GM23338 (cell line): ENCODE data around the gene BRSK1. TPM values are rescaled to one million over a fixed set of nuclear protein-coding genes. Genes with fewer than 3 reads are reported as not detected.

Experiments used
- ATAC-seq: fragments of 200-7000 bp; cut with Tn5 transposase; 3 replicates; pipeline ENCODE4 v1.9.1; 2020
- DNase-seq: peaks from one replicate; pipeline ENCODE4 v3.0.0-alpha.2; 2015; ENCODE audit warnings: low spot score
- H2AFZ ChIP-seq: fragments of 200-600 bp; sonication (generic); 2 replicates; pipeline ENCODE4 v1.8.0; 2016; ENCODE audit warnings: antibody characterized with exemption, mild to moderate bottlenecking, moderate library complexity
- H3F3A ChIP-seq: fragments of 200-600 bp; sonication (generic); replicated peaks from 2 replicates; pipeline ENCODE4 v1.8.0; 2017; ENCODE audit warnings: antibody characterized with exemption, mixed run types, low read depth
- H3K27ac ChIP-seq: fragments of 200-600 bp; sonication (generic); 2 replicates; pipeline ENCODE4 v1.6.1; 2016; ENCODE audit warnings: low read depth
- H3K27me3 ChIP-seq: fragments of 200-600 bp; sonication (generic); 2 replicates; pipeline ENCODE4 v1.8.0; 2016; ENCODE audit warnings: mild to moderate bottlenecking, mixed run types, moderate library complexity; ENCODE audit not compliant: insufficient read depth
- H3K36me3 ChIP-seq: fragments of 200-600 bp; sonication (generic); 2 replicates; pipeline ENCODE4 v1.8.0; 2016; ENCODE audit warnings: mild to moderate bottlenecking; ENCODE audit not compliant: insufficient read depth
- H3K4me1 ChIP-seq: fragments of 200-600 bp; sonication (generic); 2 replicates; pipeline ENCODE4 v1.8.0; 2016; ENCODE audit warnings: mild to moderate bottlenecking, moderate library complexity; ENCODE audit not compliant: insufficient read depth
- H3K4me2 ChIP-seq: fragments of 200-600 bp; sonication (generic); 2 replicates; pipeline ENCODE4 v1.7.1; 2017; ENCODE audit warnings: mixed run types
- H3K4me3 ChIP-seq: fragments of 200-600 bp; sonication (generic); 2 replicates; pipeline ENCODE4 v1.6.1; 2016; ENCODE audit warnings: mixed run types
- H3K79me2 ChIP-seq: fragments of 200-600 bp; sonication (generic); replicated peaks from 2 replicates; pipeline ENCODE4 v1.8.0; 2017; ENCODE audit warnings: mild to moderate bottlenecking; ENCODE audit not compliant: insufficient read depth
- H3K9me2 ChIP-seq: fragments of 200-600 bp; sonication (generic); 2 replicates; pipeline ENCODE4 v1.8.0; 2017; ENCODE audit not compliant: insufficient read depth
- H4K20me1 ChIP-seq: fragments of 200-600 bp; sonication (generic); replicated peaks from 2 replicates; pipeline ENCODE4 v1.8.0; 2017; ENCODE audit warnings: mild to moderate bottlenecking; ENCODE audit not compliant: insufficient read depth
- H3K27ac Mint-ChIP-seq: 2 replicates; pipeline ENCODE4 v1.8.0; 2020; ENCODE audit warnings: inconsistent platforms, mild to moderate bottlenecking, moderate library complexity, mixed read lengths
- H3K27me3 Mint-ChIP-seq: 3 replicates; pipeline ENCODE4 v1.8.0; 2022; ENCODE audit warnings: low read depth, mild to moderate bottlenecking, moderate library complexity, mixed read lengths, inconsistent platforms; ENCODE audit not compliant: insufficient read depth, poor library complexity
- H3K36me3 Mint-ChIP-seq: 3 replicates; pipeline ENCODE4 v1.8.0; 2021; ENCODE audit warnings: low read depth, mild to moderate bottlenecking, inconsistent platforms, moderate library complexity, mixed read lengths
- H3K4me1 Mint-ChIP-seq: 3 replicates; pipeline ENCODE4 v1.8.0; 2020; ENCODE audit warnings: mild to moderate bottlenecking, inconsistent platforms, mixed read lengths
- H3K4me3 Mint-ChIP-seq: 3 replicates; pipeline ENCODE4 v1.8.0; 2021; ENCODE audit warnings: moderate library complexity, mild to moderate bottlenecking, inconsistent platforms, mixed read lengths
- H3K9me3 Mint-ChIP-seq: 3 replicates; pipeline ENCODE4 v1.8.0; 2020; ENCODE audit warnings: moderate library complexity, mild to moderate bottlenecking, inconsistent platforms, mixed read lengths
- EZH2 ChIP-seq: fragments of 200-600 bp; sonication (generic); IDR thresholded peaks from one replicate; pipeline ENCODE4 v1.8.0; 2017; ENCODE audit warnings: antibody characterized with exemption, mild to moderate bottlenecking, low read depth; ENCODE audit not compliant: unreplicated experiment
- EZH2phosphoT487 ChIP-seq: fragments of 200-600 bp; sonication (generic); IDR thresholded peaks from one replicate; pipeline ENCODE4 v1.8.1; 2018; ENCODE audit warnings: antibody characterized with exemption; ENCODE audit not compliant: unreplicated experiment
- JUNB ChIP-seq: IDR thresholded peaks from one replicate; pipeline ENCODE4 v1.6.1; 2016; ENCODE audit warnings: antibody characterized with exemption; ENCODE audit not compliant: unreplicated experiment
- NANOG ChIP-seq: IDR thresholded peaks from 2 replicates; pipeline ENCODE4 v1.6.1; 2016; ENCODE audit warnings: antibody characterized with exemption, borderline replicate concordance
- STAT1 ChIP-seq: IDR thresholded peaks from one replicate; pipeline ENCODE4 v1.6.1; 2016; ENCODE audit warnings: antibody characterized with exemption; ENCODE audit not compliant: unreplicated experiment
- ZNF114 ChIP-seq: fragments of 250-450 bp; sonication (Bioruptor Pico); IDR thresholded peaks from 2 replicates; pipeline ENCODE4 v1.5.0; 2020; ENCODE audit warnings: mild to moderate bottlenecking, moderate library complexity
- polyA plus RNA-seq: library from polyadenylated mRNA; unstranded; fragments of >200 nt; fragmentation: Nextera tagmentation; extraction: Ambion mirVana; gene quantifications from 2 replicates; pipeline ENCODE4 v1.2.1, GENCODE V29; 2016
- total RNA-seq: library from RNA; depleted of rRNA; stranded (reverse); fragments of >200 nt; shearing (Covaris generic); gene quantifications from 2 replicates; pipeline ENCODE4 v1.2.3, GENCODE V29; 2014
- TF ChIP-seq, protein P1 (sequence below), 2 experiments: fragments of 200-600 bp in 1 of 2; sonication (generic) in 1 of 2; conservative IDR thresholded peaks; 2 replicates each; pipeline versions ENCODE4 v1.5.1 to v1.6.1; 2016 to 2017; ENCODE audit warnings: antibody characterized with exemption in 2 of 2, low read depth in 2 of 2, mild to moderate bottlenecking in 2 of 2, moderate library complexity in 1 of 2
- TF ChIP-seq, protein P2 (sequence below): IDR thresholded peaks from 2 replicates; pipeline ENCODE4 v1.6.1; 2016; ENCODE audit warnings: antibody characterized with exemption

Gene BRSK1
- total and polyA plus RNA-seq, 2 experiments from 2014 or later: 2.3 to 17.2 TPM

DNA sequence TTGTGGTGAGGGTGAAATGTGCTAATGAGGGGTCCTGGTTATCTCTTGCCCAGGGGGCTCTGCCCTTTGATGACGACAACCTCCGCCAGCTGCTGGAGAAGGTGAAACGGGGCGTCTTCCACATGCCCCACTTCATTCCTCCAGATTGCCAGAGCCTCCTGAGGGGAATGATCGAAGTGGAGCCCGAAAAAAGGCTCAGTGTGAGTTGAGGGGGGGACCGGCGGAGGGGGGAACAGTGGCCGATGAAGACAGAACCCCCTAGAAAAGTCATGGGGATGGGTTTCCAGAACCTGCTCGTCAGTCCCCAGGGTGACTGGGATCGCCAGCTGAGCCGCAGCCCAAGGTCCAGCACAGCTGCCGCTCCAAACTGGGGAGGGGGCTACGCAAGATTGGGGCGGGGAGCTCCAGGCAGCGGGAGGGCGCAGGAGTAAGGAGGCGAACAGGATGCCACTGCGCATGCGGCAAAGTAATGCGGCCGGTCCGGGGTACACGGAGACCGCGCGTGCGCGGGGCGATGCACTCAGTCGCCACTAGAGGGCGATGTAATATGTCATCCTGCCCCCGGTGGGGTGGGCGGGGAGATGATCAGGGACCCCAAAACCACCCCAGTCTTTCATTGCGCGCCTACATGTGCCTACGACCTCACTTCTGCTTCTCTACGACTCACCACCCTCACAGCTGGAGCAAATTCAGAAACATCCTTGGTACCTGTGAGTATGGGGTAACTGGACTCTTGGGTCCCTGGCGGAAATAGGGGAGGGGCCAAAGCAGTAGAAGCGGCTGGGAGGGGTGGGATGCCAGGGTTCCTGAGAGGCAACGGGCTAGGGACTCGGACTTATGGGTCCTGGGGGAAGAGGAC lies 17.9 kb downstream of the BRSK1 start:
- H3K36me3 Mint-ChIP-seq: peaks cover 59% of the 10 kb centered on the region
- peaks cover 26% of the 10 kb centered on the region for H3K4me1 Mint-ChIP-seq
- H2AFZ ChIP-seq: no peak overlapping the region
- TF ChIP-seq, protein P1, sequence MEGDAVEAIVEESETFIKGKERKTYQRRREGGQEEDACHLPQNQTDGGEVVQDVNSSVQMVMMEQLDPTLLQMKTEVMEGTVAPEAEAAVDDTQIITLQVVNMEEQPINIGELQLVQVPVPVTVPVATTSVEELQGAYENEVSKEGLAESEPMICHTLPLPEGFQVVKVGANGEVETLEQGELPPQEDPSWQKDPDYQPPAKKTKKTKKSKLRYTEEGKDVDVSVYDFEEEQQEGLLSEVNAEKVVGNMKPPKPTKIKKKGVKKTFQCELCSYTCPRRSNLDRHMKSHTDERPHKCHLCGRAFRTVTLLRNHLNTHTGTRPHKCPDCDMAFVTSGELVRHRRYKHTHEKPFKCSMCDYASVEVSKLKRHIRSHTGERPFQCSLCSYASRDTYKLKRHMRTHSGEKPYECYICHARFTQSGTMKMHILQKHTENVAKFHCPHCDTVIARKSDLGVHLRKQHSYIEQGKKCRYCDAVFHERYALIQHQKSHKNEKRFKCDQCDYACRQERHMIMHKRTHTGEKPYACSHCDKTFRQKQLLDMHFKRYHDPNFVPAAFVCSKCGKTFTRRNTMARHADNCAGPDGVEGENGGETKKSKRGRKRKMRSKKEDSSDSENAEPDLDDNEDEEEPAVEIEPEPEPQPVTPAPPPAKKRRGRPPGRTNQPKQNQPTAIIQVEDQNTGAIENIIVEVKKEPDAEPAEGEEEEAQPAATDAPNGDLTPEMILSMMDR (conservative IDR thresholded peaks at IDR 0.05; ENCODE audit: low read depth in 2 of 2): peak; percentile 80 to 93
- TF ChIP-seq JUNB: no peak
- TF ChIP-seq, protein P2, sequence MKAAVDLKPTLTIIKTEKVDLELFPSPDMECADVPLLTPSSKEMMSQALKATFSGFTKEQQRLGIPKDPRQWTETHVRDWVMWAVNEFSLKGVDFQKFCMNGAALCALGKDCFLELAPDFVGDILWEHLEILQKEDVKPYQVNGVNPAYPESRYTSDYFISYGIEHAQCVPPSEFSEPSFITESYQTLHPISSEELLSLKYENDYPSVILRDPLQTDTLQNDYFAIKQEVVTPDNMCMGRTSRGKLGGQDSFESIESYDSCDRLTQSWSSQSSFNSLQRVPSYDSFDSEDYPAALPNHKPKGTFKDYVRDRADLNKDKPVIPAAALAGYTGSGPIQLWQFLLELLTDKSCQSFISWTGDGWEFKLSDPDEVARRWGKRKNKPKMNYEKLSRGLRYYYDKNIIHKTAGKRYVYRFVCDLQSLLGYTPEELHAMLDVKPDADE: no peak
- TF ChIP-seq EZH2: no peak
- TF ChIP-seq ZNF114 (CRISPR knock-in tag): no peak
- no peak for TF ChIP-seq NANOG
- no peak for TF ChIP-seq EZH2phosphoT487
- TF ChIP-seq STAT1: no peak
- DNase-seq (peak; percentile 96), ATAC-seq (peak; percentile 66)
- H3K4me3 ChIP-seq: peak overlapping the region; percentile 48; the same call in 1 of the 2 replicates
- H3F3A ChIP-seq: peaks cover 29% of the 10 kb centered on the region
- H3K4me1 ChIP-seq: peaks cover 10% of the 10 kb centered on the region
- no peaks in the 10 kb centered on the region for H3K27me3 ChIP-seq
- peak overlapping the region; percentile 61; the same call in 1 of the 2 replicates for H3K27ac ChIP-seq
- H3K27ac Mint-ChIP-seq: no peak overlapping the region
- H3K9me2 ChIP-seq: no peaks in the 10 kb centered on the region
- H3K27me3 Mint-ChIP-seq: peaks cover 18% of the 10 kb centered on the region
- peak overlapping the region; percentile 61 for H3K4me3 Mint-ChIP-seq
- H3K79me2 ChIP-seq: no peaks in the 10 kb centered on the region
- peaks cover 7% of the 10 kb centered on the region; the same call in 1 of the 2 replicates for H3K36me3 ChIP-seq
- no peaks in the 10 kb centered on the region for H3K9me3 Mint-ChIP-seq
- peak overlapping the region; percentile 76 for H3K4me2 ChIP-seq
- H4K20me1 ChIP-seq: no peaks in the 10 kb centered on the region; the same call in 1 of the 2 replicates

DNA sequence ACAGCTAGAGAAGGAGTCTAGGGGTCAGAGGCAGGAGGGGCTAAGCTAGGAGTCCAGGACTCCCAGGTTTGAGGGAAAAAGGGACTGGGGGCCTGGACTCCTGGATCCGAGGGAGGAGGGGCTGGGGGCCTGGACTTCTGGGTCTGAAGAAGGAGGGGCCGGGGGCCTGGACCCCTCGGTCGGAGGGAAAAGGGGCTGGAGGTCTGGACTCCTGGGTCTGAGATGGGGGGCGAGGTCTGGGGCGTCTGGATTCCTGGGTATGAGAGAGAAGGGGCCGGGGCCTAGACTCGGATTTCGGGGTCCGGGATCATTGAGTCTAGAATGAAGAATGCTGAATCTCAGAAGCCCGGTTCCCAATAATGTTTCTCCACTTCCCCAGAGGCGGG lies 18.5 kb downstream of the BRSK1 start:
- Mint-ChIP-seq H3K9me3 (no peaks in the 10 kb centered on the region; the same call in 2 of the 3 replicates), H3K36me3 (peaks cover 63% of the 10 kb centered on the region), H3K27ac (no peak overlapping the region), H3K27me3 (peaks cover 18% of the 10 kb centered on the region), H3K4me3 (no peak overlapping the region), H3K4me1 (peaks cover 26% of the 10 kb centered on the region)
- Histone ChIP-seq H3K4me2 (peak overlapping the region; percentile 76), H2AFZ (no peak overlapping the region), H3F3A (peaks cover 29% of the 10 kb centered on the region), H3K4me3 (peak overlapping the region; percentile 48; the same call in 1 of the 2 replicates), H4K20me1 (no peaks in the 10 kb centered on the region; the same call in 1 of the 2 replicates), H3K79me2 (no peaks in the 10 kb centered on the region), H3K4me1 (peaks cover 10% of the 10 kb centered on the region), H3K9me2 (no peaks in the 10 kb centered on the region), H3K27me3 (no peaks in the 10 kb centered on the region), H3K36me3 (peaks cover 7% of the 10 kb centered on the region), H3K27ac (no peak overlapping the region)
- ATAC-seq: no peak
- TF ChIP-seq EZH2phosphoT487: no peak
- no peak for TF ChIP-seq JUNB
- no peak for DNase-seq
